ENCODE measurements around the gene LMTK2. TPM values are rescaled to one million over a fixed set of nuclear protein-coding genes. Genes with fewer than 3 reads are reported as not detected.

The LMTK2 gene
- total RNA-seq, 5 donors from 2014 or later (not counting 1 experiment from before 2014, with no cell fraction given), result 15.4 to 26.8 (median 23.4) TPM

GRCh38 chr7:98178762-98179490, 72.3 kb downstream of the LMTK2 start:
- H3K27ac ChIP-seq (ENCODE audit: low read length), result no peak overlapping the region
- H3K36me3 Mint-ChIP-seq, result peaks cover 26% of the 10 kb centered on the region
- H3K4me1 Mint-ChIP-seq, result no peaks in the 10 kb centered on the region
- H3K9me3 Mint-ChIP-seq, result no peaks in the 10 kb centered on the region
- 97% methylated on average over 6 of the region's 10 CpGs for WGBS (ENCODE audit: insufficient coverage)
- ChIA-PET CTCF (interaction anchor here (0.6 to 3.7 kb wide), 2 partner anchors 10 to 71 kb away, joined by 4 to 15 read pairs; no protein-coding TSS in a partner anchor), POLR2A (no interaction called here)
- no peak overlapping the region for H3K4me3 Mint-ChIP-seq
- no peaks in the 10 kb centered on the region for H3K27me3 Mint-ChIP-seq
- ATAC-seq (replicated peaks in 1 of 4) (no peak), DNase-seq (no peak)
- H3K4me3 ChIP-seq (ENCODE audit: control insufficient read depth in 1 of 2, extremely low read depth in 1 of 2, low read length in 1 of 2), result no peak overlapping the region
- no peak overlapping the region for H3K27ac Mint-ChIP-seq
- H3K27me3 ChIP-seq (replicated peaks in 1 of 2; ENCODE audit: control insufficient read depth in 2 of 2, extremely low read depth in 1 of 2, insufficient read depth in 2 of 2, low read length in 1 of 2), result no peaks in the 10 kb centered on the region
- peaks cover 7 to 26% of the 10 kb centered on the region in 2 donors for H3K36me3 ChIP-seq (ENCODE audit: control insufficient read depth in 2 of 2, extremely low read depth in 1 of 2, insufficient read depth in 1 of 2, low read length in 1 of 2)
- no peaks in the 10 kb centered on the region for H3K9me3 ChIP-seq
- no peaks in the 10 kb centered on the region for H3K4me1 ChIP-seq (ENCODE audit: control insufficient read depth in 1 of 2, extremely low read depth in 1 of 2, insufficient read depth in 2 of 2, low read length in 2 of 2)

GRCh38 chr7:98180751-98181150, 74.1 kb downstream of the LMTK2 start:
- no peaks in the 10 kb centered on the region for H3K27me3 ChIP-seq (replicated peaks in 1 of 2; ENCODE audit: control insufficient read depth in 2 of 2, extremely low read depth in 1 of 2, insufficient read depth in 2 of 2, low read length in 1 of 2)
- no peak overlapping the region for H3K4me3 Mint-ChIP-seq
- ChIA-PET CTCF (interaction anchor here in 1 of 2 donors (3.7 kb wide), 1 partner anchor 12 kb away, joined by 15 read pairs; no protein-coding TSS in a partner anchor), POLR2A (no interaction called here)
- H3K27me3 Mint-ChIP-seq, result no peaks in the 10 kb centered on the region
- WGBS (ENCODE audit: insufficient coverage), result 100% methylated on average over 8 of the region's 8 CpGs
- H3K9me3 Mint-ChIP-seq, result no peaks in the 10 kb centered on the region
- H3K27ac ChIP-seq (ENCODE audit: low read length), result no peak overlapping the region
- H3K9me3 ChIP-seq, result no peaks in the 10 kb centered on the region
- H3K36me3 Mint-ChIP-seq, result peaks cover 14% of the 10 kb centered on the region
- ATAC-seq (replicated peaks in 1 of 4) (no peak), DNase-seq (no peak)
- H3K27ac Mint-ChIP-seq, result no peak overlapping the region
- no peaks in the 10 kb centered on the region for H3K4me1 Mint-ChIP-seq
- peaks cover 4 to 15% of the 10 kb centered on the region in 2 donors for H3K36me3 ChIP-seq (ENCODE audit: control insufficient read depth in 2 of 2, extremely low read depth in 1 of 2, insufficient read depth in 1 of 2, low read length in 1 of 2)
- no peaks in the 10 kb centered on the region for H3K4me1 ChIP-seq (ENCODE audit: control insufficient read depth in 1 of 2, extremely low read depth in 1 of 2, insufficient read depth in 2 of 2, low read length in 2 of 2)
- no peak overlapping the region for H3K4me3 ChIP-seq (ENCODE audit: control insufficient read depth in 1 of 2, extremely low read depth in 1 of 2, low read length in 1 of 2)

- Mint-ChIP-seq H3K27ac (no peak overlapping the region), H3K36me3 (peaks cover 41% of the 10 kb centered on the region), H3K4me1 (peaks cover 0 to 11% (median 4%) of the 10 kb centered on the region in 3 donors), H3K27me3 (no peaks in the 10 kb centered on the region), H3K4me3 (no peak overlapping the region), H3K9me3 (no peaks in the 10 kb centered on the region)
- no peak for ATAC-seq (replicated peaks in 1 of 4)
- Histone ChIP-seq H3K27ac (ENCODE audit: low read length) (no peak overlapping the region), H3K27me3 (replicated peaks in 1 of 2; ENCODE audit: control insufficient read depth in 2 of 2, extremely low read depth in 1 of 2, insufficient read depth in 2 of 2, low read length in 1 of 2) (no peaks in the 10 kb centered on the region), H3K4me3 (ENCODE audit: control insufficient read depth in 1 of 2, extremely low read depth in 1 of 2, low read length in 1 of 2) (no peak overlapping the region), H3K36me3 (ENCODE audit: control insufficient read depth in 2 of 2, extremely low read depth in 1 of 2, insufficient read depth in 1 of 2, low read length in 1 of 2) (peaks cover 6 to 12% of the 10 kb centered on the region in 2 donors), H3K4me1 (ENCODE audit: control insufficient read depth in 1 of 2, extremely low read depth in 1 of 2, insufficient read depth in 2 of 2, low read length in 2 of 2) (no peaks in the 10 kb centered on the region), H3K9me3 (no peaks in the 10 kb centered on the region)
- ChIA-PET POLR2A (interaction anchor here in 1 of 2 donors (0.6 kb wide), 1 partner anchor 207 kb away, joined by 6 read pairs; no protein-coding TSS in a partner anchor), CTCF (no interaction called here)
- 100% methylated on average over 1 of the region's 7 CpGs for WGBS (ENCODE audit: insufficient coverage)
- DNase-seq, result no peak
These were observed 78.4 kb downstream of the LMTK2 start for GRCh38 chr7:98185101-98185500.

DNA sequence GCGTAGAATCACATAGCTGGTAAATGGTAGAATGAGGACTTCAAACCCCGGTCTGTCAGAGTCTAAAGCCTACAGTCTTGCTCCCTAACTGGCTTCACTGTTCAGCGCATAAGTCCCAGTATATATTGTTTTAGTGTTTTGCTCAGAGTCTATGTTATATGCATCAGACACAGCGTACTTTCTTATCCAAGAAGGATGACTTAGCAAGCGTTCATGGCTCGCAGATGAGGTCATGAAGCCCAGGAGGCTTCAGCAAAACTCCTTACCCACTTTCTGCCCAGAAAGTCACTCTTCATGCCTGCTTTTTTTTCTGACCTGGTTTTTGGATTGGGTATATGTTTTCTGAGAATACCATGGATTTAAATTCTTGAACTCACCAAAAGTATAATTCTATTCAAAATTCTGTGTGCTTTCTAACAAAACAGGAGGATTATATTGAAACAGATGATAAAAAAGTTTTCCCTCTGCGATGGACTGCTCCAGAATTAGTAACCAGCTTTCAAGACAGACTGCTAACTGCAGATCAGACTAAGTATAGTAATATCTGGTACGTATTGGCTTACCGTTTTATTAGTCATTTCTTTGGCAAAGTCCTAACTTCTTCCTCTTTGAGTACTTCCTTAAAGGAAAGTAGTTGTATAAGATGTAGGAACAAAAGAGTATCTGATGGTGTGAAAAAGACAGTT, 79.9 kb downstream of the LMTK2 start:
- ATAC-seq (replicated peaks in 1 of 4) (no peak), DNase-seq (no peak)
- H3K9me3 Mint-ChIP-seq, result no peaks in the 10 kb centered on the region
- ChIA-PET POLR2A (no interaction called here), CTCF (no interaction called here)
- Histone ChIP-seq H3K27me3 (replicated peaks in 1 of 2; ENCODE audit: control insufficient read depth in 2 of 2, extremely low read depth in 1 of 2, insufficient read depth in 2 of 2, low read length in 1 of 2) (no peaks in the 10 kb centered on the region), H3K9me3 (no peaks in the 10 kb centered on the region), H3K4me3 (ENCODE audit: control insufficient read depth in 1 of 2, extremely low read depth in 1 of 2, low read length in 1 of 2) (no peak overlapping the region), H3K36me3 (ENCODE audit: control insufficient read depth in 2 of 2, extremely low read depth in 1 of 2, insufficient read depth in 1 of 2, low read length in 1 of 2) (peaks cover 7 to 20% of the 10 kb centered on the region in 2 donors), H3K4me1 (ENCODE audit: control insufficient read depth in 1 of 2, extremely low read depth in 1 of 2, insufficient read depth in 2 of 2, low read length in 2 of 2) (no peaks in the 10 kb centered on the region), H3K27ac (ENCODE audit: low read length) (no peak overlapping the region)
- H3K4me3 Mint-ChIP-seq, result no peak overlapping the region
- peaks cover 0 to 11% (median 4%) of the 10 kb centered on the region in 3 donors for H3K4me1 Mint-ChIP-seq
- H3K27ac Mint-ChIP-seq, result no peak overlapping the region
- peaks cover 43% of the 10 kb centered on the region for H3K36me3 Mint-ChIP-seq
- H3K27me3 Mint-ChIP-seq, result no peaks in the 10 kb centered on the region
- 100% methylated on average over 1 of the region's 9 CpGs for WGBS (ENCODE audit: insufficient coverage)

GRCh38 chr7:98187138-98187502, 80.5 kb downstream of the LMTK2 start:
- DNase-seq (no peak), ATAC-seq (replicated peaks in 1 of 4) (no peak)
- Mint-ChIP-seq H3K27me3 (no peaks in the 10 kb centered on the region), H3K4me3 (no peak overlapping the region), H3K36me3 (peaks cover 43% of the 10 kb centered on the region), H3K27ac (no peak overlapping the region), H3K9me3 (no peaks in the 10 kb centered on the region), H3K4me1 (peaks cover 0 to 11% (median 4%) of the 10 kb centered on the region in 3 donors)
- H3K4me3 ChIP-seq (ENCODE audit: control insufficient read depth in 1 of 2, extremely low read depth in 1 of 2, low read length in 1 of 2), result no peak overlapping the region
- peaks cover 8 to 25% of the 10 kb centered on the region in 2 donors for H3K36me3 ChIP-seq (ENCODE audit: control insufficient read depth in 2 of 2, extremely low read depth in 1 of 2, insufficient read depth in 1 of 2, low read length in 1 of 2)
- POLR2A ChIA-PET, result no interaction called here
- WGBS (ENCODE audit: insufficient coverage), result no CpG with 5 or more reads among the region's 1 CpG
- no peaks in the 10 kb centered on the region for H3K27me3 ChIP-seq (replicated peaks in 1 of 2; ENCODE audit: control insufficient read depth in 2 of 2, extremely low read depth in 1 of 2, insufficient read depth in 2 of 2, low read length in 1 of 2)
- CTCF ChIA-PET, result no interaction called here
- H3K9me3 ChIP-seq, result no peaks in the 10 kb centered on the region
- no peak overlapping the region for H3K27ac ChIP-seq (ENCODE audit: low read length)
- H3K4me1 ChIP-seq (ENCODE audit: control insufficient read depth in 1 of 2, extremely low read depth in 1 of 2, insufficient read depth in 2 of 2, low read length in 2 of 2), result no peaks in the 10 kb centered on the region

- peaks cover 62% of the 10 kb centered on the region for H3K36me3 Mint-ChIP-seq
- H3K27me3 Mint-ChIP-seq, result no peaks in the 10 kb centered on the region
- no peaks in the 10 kb centered on the region for H3K9me3 ChIP-seq
- peaks cover 0 to 11% (median 4%) of the 10 kb centered on the region in 3 donors for H3K4me1 Mint-ChIP-seq
- no peaks in the 10 kb centered on the region for H3K4me1 ChIP-seq (ENCODE audit: control insufficient read depth in 1 of 2, extremely low read depth in 1 of 2, insufficient read depth in 2 of 2, low read length in 2 of 2)
- POLR2A ChIA-PET, result no interaction called here
- H3K4me3 ChIP-seq (ENCODE audit: control insufficient read depth in 1 of 2, extremely low read depth in 1 of 2, low read length in 1 of 2), result no peak overlapping the region
- no peaks in the 10 kb centered on the region for H3K9me3 Mint-ChIP-seq
- ATAC-seq (replicated peaks in 1 of 4), result no peak
- CTCF ChIA-PET, result no interaction called here
- no peaks in the 10 kb centered on the region for H3K27me3 ChIP-seq (replicated peaks in 1 of 2; ENCODE audit: control insufficient read depth in 2 of 2, extremely low read depth in 1 of 2, insufficient read depth in 2 of 2, low read length in 1 of 2)
- H3K27ac Mint-ChIP-seq, result no peak overlapping the region
- WGBS (ENCODE audit: insufficient coverage), result 86% methylated on average over 5 of the region's 11 CpGs
- peaks cover 19 to 48% of the 10 kb centered on the region in 2 donors for H3K36me3 ChIP-seq (ENCODE audit: control insufficient read depth in 2 of 2, extremely low read depth in 1 of 2, insufficient read depth in 1 of 2, low read length in 1 of 2)
- DNase-seq, result no peak
- H3K27ac ChIP-seq (ENCODE audit: low read length), result no peak overlapping the region
- H3K4me3 Mint-ChIP-seq, result no peak overlapping the region
These were observed 82.9 kb downstream of the LMTK2 start for GRCh38 chr7:98189559-98189958.

Data from T-cell (primary cell).